C4-2B (cell line): ENCODE results near the gene RPL36.

ENCODE experiments used
- ZFX ChIP-seq: fragments of 450-650 bp; IDR thresholded peaks from 2 replicates; pipeline ENCODE4 v1.6.1; 2017
- TF ChIP-seq, protein P1 (sequence below): fragments of 450-650 bp; conservative IDR thresholded peaks from 2 replicates; pipeline ENCODE4 v1.5.1; 2017; ENCODE audit warnings: mild to moderate bottlenecking

DNA sequence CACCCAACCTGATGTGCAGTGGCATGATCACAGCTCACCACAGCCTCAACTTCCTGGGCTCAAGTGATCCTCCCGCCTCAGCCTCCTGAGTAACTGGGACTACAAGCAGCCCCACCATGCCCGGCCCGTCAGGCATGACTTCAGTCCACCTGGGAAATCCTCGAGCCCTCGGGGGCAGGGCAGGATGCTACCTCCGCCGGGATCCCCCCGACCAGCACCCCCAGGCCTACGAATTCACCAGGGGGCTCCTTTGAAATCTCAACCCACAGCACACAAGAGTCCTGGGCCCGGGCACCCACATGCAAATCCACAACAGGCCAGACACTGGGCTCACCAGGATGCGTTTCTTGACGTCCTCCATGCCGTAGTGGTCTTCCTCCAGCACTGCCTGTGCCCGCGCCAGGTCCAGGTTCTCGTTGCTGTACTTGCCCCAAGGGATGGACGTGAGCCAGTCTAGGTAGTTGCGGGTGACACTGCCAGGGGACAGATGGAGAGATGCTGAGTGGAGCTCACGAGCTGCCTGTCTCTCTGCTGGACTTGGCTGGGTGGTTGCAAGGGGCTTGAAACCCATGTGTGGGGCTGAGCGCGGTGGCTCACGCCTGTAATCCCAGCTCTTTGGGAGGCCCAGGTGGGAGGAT, 10.5 kb downstream of the RPL36 start:
- TF ChIP-seq, protein P1, sequence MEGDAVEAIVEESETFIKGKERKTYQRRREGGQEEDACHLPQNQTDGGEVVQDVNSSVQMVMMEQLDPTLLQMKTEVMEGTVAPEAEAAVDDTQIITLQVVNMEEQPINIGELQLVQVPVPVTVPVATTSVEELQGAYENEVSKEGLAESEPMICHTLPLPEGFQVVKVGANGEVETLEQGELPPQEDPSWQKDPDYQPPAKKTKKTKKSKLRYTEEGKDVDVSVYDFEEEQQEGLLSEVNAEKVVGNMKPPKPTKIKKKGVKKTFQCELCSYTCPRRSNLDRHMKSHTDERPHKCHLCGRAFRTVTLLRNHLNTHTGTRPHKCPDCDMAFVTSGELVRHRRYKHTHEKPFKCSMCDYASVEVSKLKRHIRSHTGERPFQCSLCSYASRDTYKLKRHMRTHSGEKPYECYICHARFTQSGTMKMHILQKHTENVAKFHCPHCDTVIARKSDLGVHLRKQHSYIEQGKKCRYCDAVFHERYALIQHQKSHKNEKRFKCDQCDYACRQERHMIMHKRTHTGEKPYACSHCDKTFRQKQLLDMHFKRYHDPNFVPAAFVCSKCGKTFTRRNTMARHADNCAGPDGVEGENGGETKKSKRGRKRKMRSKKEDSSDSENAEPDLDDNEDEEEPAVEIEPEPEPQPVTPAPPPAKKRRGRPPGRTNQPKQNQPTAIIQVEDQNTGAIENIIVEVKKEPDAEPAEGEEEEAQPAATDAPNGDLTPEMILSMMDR, result no peak
- no peak for TF ChIP-seq ZFX
